AG09309 (cell line): ENCODE results near the gene MYLK.

Experiments used
- DNase-seq: peaks from one replicate; pipeline ENCODE4 v3.0.0-alpha.2; 2010; ENCODE audit warnings: low read depth
- H3K4me3 ChIP-seq: 2 replicates; pipeline ENCODE4 v1.5.1; 2011; ENCODE audit warnings: mild to moderate bottlenecking, low read depth, low read length, moderate library complexity; ENCODE audit not compliant: control insufficient read depth
- TF ChIP-seq, protein P1 (sequence below): IDR thresholded peaks from 2 replicates; pipeline ENCODE4 v1.5.1; 2011; ENCODE audit warnings: mild to moderate bottlenecking, low read depth, low read length, inconsistent platforms; ENCODE audit not compliant: insufficient read depth, control insufficient read depth; ENCODE audit errors: missing control alignments

The MYLK gene

DNA sequence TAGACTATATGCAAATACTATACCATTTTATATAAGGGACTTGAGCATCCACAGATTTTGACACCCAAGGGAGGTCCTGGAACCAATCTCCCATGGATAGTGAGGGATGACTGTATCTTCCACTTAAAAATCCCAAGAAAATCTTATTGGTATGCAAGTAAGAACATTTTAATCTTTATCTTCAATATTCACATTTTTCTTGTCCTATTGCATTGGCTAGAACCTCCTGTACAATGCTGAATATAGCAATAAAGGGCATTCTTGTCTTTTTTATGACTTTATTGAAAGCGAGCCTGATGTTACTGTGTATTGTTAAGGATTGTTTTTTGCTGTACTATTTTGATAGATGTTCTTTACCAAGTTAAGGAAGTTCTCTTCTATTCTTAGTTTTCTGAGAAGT, 36.9 kb downstream of the MYLK start:
- TF ChIP-seq, protein P1, sequence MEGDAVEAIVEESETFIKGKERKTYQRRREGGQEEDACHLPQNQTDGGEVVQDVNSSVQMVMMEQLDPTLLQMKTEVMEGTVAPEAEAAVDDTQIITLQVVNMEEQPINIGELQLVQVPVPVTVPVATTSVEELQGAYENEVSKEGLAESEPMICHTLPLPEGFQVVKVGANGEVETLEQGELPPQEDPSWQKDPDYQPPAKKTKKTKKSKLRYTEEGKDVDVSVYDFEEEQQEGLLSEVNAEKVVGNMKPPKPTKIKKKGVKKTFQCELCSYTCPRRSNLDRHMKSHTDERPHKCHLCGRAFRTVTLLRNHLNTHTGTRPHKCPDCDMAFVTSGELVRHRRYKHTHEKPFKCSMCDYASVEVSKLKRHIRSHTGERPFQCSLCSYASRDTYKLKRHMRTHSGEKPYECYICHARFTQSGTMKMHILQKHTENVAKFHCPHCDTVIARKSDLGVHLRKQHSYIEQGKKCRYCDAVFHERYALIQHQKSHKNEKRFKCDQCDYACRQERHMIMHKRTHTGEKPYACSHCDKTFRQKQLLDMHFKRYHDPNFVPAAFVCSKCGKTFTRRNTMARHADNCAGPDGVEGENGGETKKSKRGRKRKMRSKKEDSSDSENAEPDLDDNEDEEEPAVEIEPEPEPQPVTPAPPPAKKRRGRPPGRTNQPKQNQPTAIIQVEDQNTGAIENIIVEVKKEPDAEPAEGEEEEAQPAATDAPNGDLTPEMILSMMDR = no peak
- no peak for DNase-seq
- H3K4me3 ChIP-seq = no peak overlapping the region

DNA sequence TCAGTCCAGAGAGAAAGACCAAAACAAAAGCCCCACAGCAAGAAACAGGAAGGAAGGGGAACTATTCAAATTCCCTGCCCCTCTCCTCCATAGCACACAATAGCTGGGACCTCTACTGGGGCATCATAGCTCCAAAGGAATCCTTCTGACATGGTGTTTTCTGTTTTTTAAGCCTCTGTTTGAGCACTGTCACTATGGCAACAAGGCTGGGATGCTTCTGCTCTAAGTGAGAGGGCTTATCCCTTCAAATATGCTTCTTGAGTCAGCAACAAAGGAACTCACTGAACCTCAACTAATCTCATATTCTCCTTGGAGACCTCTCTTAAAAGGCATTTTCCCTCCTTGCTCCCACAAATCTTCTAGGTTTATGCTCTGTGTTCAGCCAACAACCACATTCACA, 40.5 kb downstream of the MYLK start:
- peak; percentile 34 for DNase-seq
- TF ChIP-seq, protein P1 = no peak

DNA sequence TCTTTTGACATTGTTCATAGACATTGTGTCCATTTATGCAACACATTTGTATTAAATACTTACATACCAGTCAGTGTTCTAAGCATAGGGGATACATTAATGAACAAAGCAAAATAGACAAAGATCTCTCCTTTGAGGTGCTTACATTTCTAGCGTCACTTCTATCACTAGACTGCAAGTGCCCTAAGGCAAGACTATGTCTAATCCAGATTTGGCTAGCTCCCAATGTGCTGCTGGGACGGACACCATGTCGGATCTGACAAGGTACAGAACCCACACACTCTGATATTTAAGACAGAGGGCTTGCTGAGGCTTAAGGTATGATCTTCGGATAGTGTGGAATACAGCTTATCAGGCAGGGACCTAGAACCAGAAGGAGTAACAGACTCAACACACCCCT, 41.4 kb downstream of the MYLK start:
- TF ChIP-seq, protein P1 = no peak
- no peak for DNase-seq
- H3K4me3 ChIP-seq = no peak overlapping the region

More for the DNA sequence above, 40.5 kb downstream of the MYLK start:
- no peak overlapping the region for H3K4me3 ChIP-seq

DNA sequence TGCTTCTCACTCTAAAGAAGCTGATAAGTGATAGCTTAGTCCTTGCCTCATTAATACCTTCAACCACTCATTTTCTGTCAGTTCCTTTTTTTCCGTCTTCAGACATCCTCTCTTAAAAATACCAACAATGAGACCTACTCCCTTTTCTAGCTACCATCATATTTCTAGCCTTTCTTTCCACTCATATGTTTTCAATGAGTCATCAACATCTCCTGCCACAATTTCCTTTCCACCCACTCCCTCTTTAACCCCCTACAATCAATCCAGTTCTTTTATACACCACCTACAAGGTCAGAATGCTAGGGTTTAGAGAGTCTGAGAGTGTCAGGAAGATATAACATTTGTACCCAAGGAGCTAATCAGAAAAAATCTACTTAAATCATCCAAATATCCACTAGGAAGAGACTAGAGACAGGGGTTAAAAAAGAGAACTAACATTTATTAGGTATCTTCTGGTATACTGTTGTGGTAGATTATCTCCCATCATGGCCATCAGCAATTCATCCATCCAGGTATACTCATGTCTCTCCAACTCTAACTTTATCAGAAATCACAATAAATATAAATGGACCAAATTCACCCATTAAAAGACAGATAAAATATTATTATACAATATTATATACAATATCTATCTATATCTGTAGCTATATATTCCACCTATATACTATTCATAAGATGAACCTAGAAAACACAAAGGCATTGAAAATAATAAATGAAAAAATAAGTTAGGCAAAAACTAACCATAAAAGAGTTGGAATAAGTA, 42.5 kb downstream of the MYLK start:
- no peak for DNase-seq
- no peak overlapping the region for H3K4me3 ChIP-seq
- TF ChIP-seq, protein P1 = no peak

DNA sequence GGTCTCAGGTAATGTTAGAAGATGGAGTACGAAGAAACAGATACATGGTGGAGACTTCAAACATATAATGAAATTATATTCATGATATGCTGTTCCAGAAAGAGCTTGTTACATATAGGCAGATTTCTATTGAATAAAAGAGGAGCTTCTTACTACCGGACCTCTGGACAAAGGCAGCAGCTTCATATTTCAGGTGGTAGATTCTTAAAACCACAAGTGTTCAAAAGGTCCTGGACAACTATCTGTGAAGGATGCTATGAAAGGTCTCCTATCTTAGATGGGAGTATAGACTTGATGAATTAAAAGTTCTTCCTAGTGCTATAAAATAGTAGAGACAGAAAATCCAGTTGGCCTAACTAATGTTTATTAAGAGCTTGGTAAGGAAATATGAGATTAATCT, 43.2 kb downstream of the MYLK start:
- no peak overlapping the region for H3K4me3 ChIP-seq
- TF ChIP-seq, protein P1 = no peak
- no peak for DNase-seq

DNA sequence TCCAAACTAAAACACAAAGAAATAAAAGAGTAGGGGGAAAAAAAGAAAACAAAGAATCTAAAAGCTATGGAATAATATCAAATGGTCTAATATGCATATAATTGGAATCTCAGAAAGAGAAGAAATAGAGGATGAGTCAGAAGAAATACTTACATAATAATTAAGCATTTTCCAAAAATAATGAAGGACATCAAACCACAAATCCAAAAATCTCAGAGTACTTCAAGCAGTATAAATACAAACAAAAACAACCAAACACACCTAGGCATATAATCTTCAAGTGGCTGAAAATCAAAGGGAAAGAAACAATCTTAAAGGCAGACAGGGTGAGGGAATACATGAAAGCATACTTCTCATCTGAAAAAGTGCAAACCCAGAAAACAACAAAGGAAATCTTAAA, 46.3 kb downstream of the MYLK start:
- no peak overlapping the region for H3K4me3 ChIP-seq
- no peak for DNase-seq
- TF ChIP-seq, protein P1 = no peak
